Smooth muscle cell (in vitro differentiated cells): ENCODE results near the gene USP2. TPM values are rescaled to one million over a fixed set of nuclear protein-coding genes. Genes with fewer than 3 reads are reported as not detected.
A peak's percentile ranks its signal among the peaks of the same experiment; 100 is the strongest.

Source experiments
- DNase-seq: peaks from one replicate; lab custom pipeline; 2025; ENCODE audit not compliant: unreplicated experiment; lab: John Stamatoyannopoulos, UW
- H2AFZ ChIP-seq: fragments of 200-600 bp; sonication (generic); 2 replicates; pipeline ENCODE4 v1.6.0; 2016; ENCODE audit warnings: antibody characterized with exemption, low read depth, mild to moderate bottlenecking
- H3F3A ChIP-seq: fragments of 200-600 bp; sonication (generic); 2 replicates; pipeline ENCODE4 v1.6.0; 2017; ENCODE audit warnings: antibody characterized with exemption, low read depth
- H3K27ac ChIP-seq: fragments of 200-600 bp; sonication (generic); 2 replicates; pipeline ENCODE4 v1.5.1; 2016; ENCODE audit warnings: low read depth, mild to moderate bottlenecking
- H3K27me3 ChIP-seq: fragments of 200-600 bp; sonication (generic); 2 replicates; pipeline ENCODE4 v1.6.1; 2016; ENCODE audit warnings: low read depth, mild to moderate bottlenecking
- H3K36me3 ChIP-seq: fragments of 200-600 bp; sonication (generic); 2 replicates; pipeline ENCODE4 v1.5.1; 2016; ENCODE audit warnings: low read depth
- H3K4me1 ChIP-seq: fragments of 200-600 bp; sonication (generic); 2 replicates; pipeline ENCODE4 v1.5.1; 2016; ENCODE audit warnings: low read depth
- H3K4me2 ChIP-seq: fragments of 200-600 bp; sonication (generic); 2 replicates; pipeline ENCODE4 v1.6.0; 2016; ENCODE audit warnings: mild to moderate bottlenecking
- H3K4me3 ChIP-seq: fragments of 200-600 bp; sonication (generic); 2 replicates; pipeline ENCODE4 v1.5.1; 2016; ENCODE audit warnings: mild to moderate bottlenecking
- H3K79me2 ChIP-seq: fragments of 200-600 bp; sonication (generic); 2 replicates; pipeline ENCODE4 v1.6.0; 2016; ENCODE audit warnings: low read depth, mild to moderate bottlenecking
- H3K9ac ChIP-seq: fragments of 200-600 bp; sonication (generic); 2 replicates; pipeline ENCODE4 v1.6.0; 2016; ENCODE audit warnings: low read depth
- H3K9me3 ChIP-seq: fragments of 200-600 bp; sonication (generic); replicated peaks from 2 replicates; pipeline ENCODE4 v1.5.1; 2016; ENCODE audit warnings: low read depth
- H4K20me1 ChIP-seq: fragments of 200-600 bp; sonication (generic); 2 replicates; pipeline ENCODE4 v1.6.0; 2016; ENCODE audit warnings: low read depth
- CTCF ChIP-seq: fragments of 200-600 bp; sonication (generic); IDR thresholded peaks from 2 replicates; pipeline ENCODE4 v1.5.1; 2017; ENCODE audit warnings: borderline replicate concordance, mild to moderate bottlenecking, antibody characterized with exemption; ENCODE audit not compliant: insufficient read depth, poor library complexity, severe bottlenecking
- WGBS: methylation state at CpG from one replicate; pipeline ENCODE4 v1.1.7; 2016; ENCODE audit warnings: low lambda C conversion rate; 5-methylcytosine and 5-hydroxymethylcytosine counted together
- polyA plus RNA-seq: library from polyadenylated mRNA; unstranded; fragments of >200 nt; fragmentation: Nextera tagmentation; extraction: Ambion mirVana; gene quantifications from 2 replicates; pipeline ENCODE4 v1.2.1, GENCODE V29; 2016
- total RNA-seq: library from RNA; depleted of rRNA; stranded (reverse); fragments of >200 nt; gene quantifications from 2 replicates; pipeline ENCODE4 v1.2.3, GENCODE V29; 2014

The USP2 gene
- total and polyA plus RNA-seq, 2 experiments from 2014 or later, result 0.25 to 1.4 TPM

DNA sequence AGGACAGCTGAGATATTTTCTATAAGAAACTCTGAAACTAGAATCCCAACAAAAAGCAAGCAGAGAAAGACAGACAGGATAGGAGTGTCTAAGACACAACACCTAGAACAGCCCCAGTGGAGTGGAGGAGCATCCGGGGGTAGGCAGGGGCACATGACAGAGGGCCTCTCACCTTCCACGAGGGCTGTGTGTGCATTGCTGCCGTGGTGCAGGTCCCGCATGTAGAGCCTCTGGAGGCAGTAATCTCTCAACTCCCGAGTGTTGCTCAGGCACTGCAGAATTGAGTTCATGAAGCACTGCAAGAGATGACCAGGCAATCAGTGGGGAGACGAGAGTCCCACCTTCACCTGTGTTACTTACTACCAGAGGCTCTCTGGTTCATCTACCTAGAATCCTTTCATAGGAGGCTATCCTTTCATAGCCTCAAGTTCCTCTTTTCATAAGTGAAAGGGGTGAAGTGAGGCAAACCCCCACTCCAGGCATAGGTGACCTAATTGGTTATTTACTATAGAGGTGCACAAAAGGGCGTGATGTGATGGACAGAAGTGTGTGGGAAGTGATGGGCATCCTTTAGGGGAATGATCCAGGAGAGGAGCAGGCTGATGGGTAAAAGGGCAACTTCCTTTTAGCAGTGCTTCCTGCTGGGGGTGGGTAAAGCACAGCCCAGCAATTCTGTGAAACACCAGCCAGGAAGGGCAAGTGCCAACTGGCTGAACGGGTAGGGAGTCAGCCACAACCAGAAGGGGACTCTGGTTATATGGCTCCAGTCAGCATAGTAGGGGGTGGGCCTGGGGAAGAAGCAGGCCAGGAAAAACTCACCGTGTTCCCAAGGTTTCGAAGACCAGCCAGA is 21.9 kb downstream of the USP2 start:
- no peak for TF ChIP-seq CTCF
- Histone ChIP-seq H3K79me2 (no peaks in the 10 kb centered on the region), H4K20me1 (no peaks in the 10 kb centered on the region), H3F3A (peaks cover 4% of the 10 kb centered on the region), H3K4me3 (no peak overlapping the region), H3K9ac (no peak overlapping the region), H3K4me1 (peaks cover 32% of the 10 kb centered on the region), H3K27me3 (no peaks in the 10 kb centered on the region), H3K36me3 (no peaks in the 10 kb centered on the region), H3K4me2 (no peak overlapping the region), H3K27ac (no peak overlapping the region), H2AFZ (no peak overlapping the region), H3K9me3 (no peaks in the 10 kb centered on the region)
- 89% methylated on average over 10 of the region's 10 CpGs for WGBS
- no peak for DNase-seq

- Histone ChIP-seq H3K9me3 (no peaks in the 10 kb centered on the region), H3K79me2 (no peaks in the 10 kb centered on the region), H3K27me3 (no peaks in the 10 kb centered on the region), H2AFZ (no peak overlapping the region), H3K27ac (no peak overlapping the region), H4K20me1 (no peaks in the 10 kb centered on the region), H3F3A (no peaks in the 10 kb centered on the region), H3K36me3 (no peaks in the 10 kb centered on the region), H3K4me1 (peaks cover 29% of the 10 kb centered on the region), H3K4me2 (peak overlapping the region; percentile 100), H3K9ac (no peak overlapping the region), H3K4me3 (peak overlapping the region; percentile 79)
- DNase-seq, result no peak
- no peak for TF ChIP-seq CTCF
- 77% methylated on average over 7 of the region's 13 CpGs for WGBS
Measured at GRCh38 chr11:119357074-119357473, 24.4 kb downstream of the USP2 start.

DNA sequence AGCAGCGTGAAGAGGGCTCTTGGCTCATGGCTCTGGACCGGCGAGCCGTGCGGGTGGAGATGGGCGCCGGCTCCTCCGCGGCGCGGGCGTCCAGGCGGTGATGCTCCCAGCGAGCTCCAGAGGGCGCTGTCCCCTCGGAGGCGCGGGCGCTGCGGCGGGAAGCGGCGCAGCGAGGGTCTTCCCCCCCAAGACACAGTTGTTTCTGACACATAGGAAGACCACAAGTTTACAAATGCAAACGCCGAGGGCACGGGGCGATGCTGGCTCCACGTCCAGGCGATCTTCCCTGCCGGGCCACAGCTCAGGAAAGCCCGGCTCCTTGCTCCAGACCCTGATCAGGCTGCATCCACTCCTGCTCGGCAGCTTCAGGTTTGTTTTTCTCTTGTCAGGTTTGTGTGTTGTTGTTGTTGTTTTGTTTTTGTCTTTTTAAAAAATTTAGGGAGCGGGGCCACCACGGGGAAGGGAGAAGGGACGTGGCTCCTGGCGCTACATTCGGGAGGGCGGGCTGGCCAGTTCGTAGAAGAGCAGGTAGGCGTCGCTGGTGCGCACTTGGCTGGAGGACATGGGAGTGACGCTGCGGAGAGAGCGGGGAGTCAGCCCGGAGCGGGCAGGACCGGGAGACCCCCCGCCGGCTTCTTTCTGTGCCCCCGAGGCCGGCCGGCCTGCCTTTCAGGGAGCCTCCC is 25.0 kb downstream of the USP2 start:
- peak overlapping the region; percentile 78 for H3K9ac ChIP-seq
- peak; percentile 85 for TF ChIP-seq CTCF
- H3K27ac ChIP-seq, result no peak overlapping the region
- peak overlapping the region; percentile 79 for H3K4me3 ChIP-seq
- peak; percentile 49 for DNase-seq
- H3K4me2 ChIP-seq, result peak overlapping the region; percentile 100
- no peaks in the 10 kb centered on the region for H3K79me2 ChIP-seq
- H3K36me3 ChIP-seq, result no peaks in the 10 kb centered on the region
- 1% methylated on average over 49 of the region's 54 CpGs for WGBS
- no peaks in the 10 kb centered on the region for H3K9me3 ChIP-seq
- peak overlapping the region; percentile 100 for H2AFZ ChIP-seq
- no peaks in the 10 kb centered on the region for H4K20me1 ChIP-seq
- H3K27me3 ChIP-seq, result no peaks in the 10 kb centered on the region
- no peaks in the 10 kb centered on the region for H3F3A ChIP-seq
- H3K4me1 ChIP-seq, result peaks cover 23% of the 10 kb centered on the region
